Motor neuron (in vitro differentiated cells): ENCODE results near the gene PSORS1C1. TPM values are rescaled to one million over a fixed set of nuclear protein-coding genes. Genes with fewer than 3 reads are reported as not detected.

Experiments
- ATAC-seq, 8 experiments: fragments of 200-7000 bp; cut with Tn5 transposase; replicated peaks in 6 of 8; 2 replicates each; pipeline ENCODE4 v1.8.0; 2021; ENCODE audit warnings: mild to moderate bottlenecking in 8 of 8, moderate library complexity in 8 of 8
- H3K27ac ChIP-seq, 2 donors: fragments of 250-450 bp; sonication (Bioruptor Pico); 2 replicates each; pipeline ENCODE4 v1.9.0; 2021; ENCODE audit warnings: antibody characterized with exemption in 2 of 2, mild to moderate bottlenecking in 2 of 2, moderate library complexity in 1 of 2
- H3K4me1 ChIP-seq, 2 donors: fragments of 250-450 bp; sonication (Bioruptor Pico); replicated peaks in 1 of 2; 2 replicates each; pipeline ENCODE4 v1.6.1; 2021; ENCODE audit warnings: antibody characterized with exemption in 2 of 2, mild to moderate bottlenecking in 2 of 2, moderate library complexity in 1 of 2
- H3K4me3 ChIP-seq, 5 donors: fragments of 250-450 bp; sonication (Bioruptor Pico); 2 replicates each; pipeline ENCODE4 v1.9.0; 2021; ENCODE audit warnings: antibody characterized with exemption in 5 of 5, mild to moderate bottlenecking in 5 of 5, moderate library complexity in 4 of 5
- WGBS, 10 experiments: fragments of 450-650 bp; shearing (Covaris generic); methylation state at CpG; one replicate each; pipeline ENCODE4 v1.0.0; 2022; 5-methylcytosine and 5-hydroxymethylcytosine counted together
- in situ Hi-C, 9 experiments: fragments of 400-800 bp; cut with MboI; loops; one replicate each; pipeline ENCODE4 v1.15.0; 2021; ENCODE audit warnings: low sequenced_read_pairs in 9 of 9, low pct_unique_long_range_greater_than_20kb in 2 of 9; ENCODE audit not compliant: unreplicated experiment in 9 of 9
- total RNA-seq, 8 experiments: library from RNA; unstranded; fragments of 300-600 nt; gene quantifications; 2 replicates each; pipeline versions ENCODE4 v1.2.3 to v1.2.4, GENCODE V29; 2022

The PSORS1C1 gene
- total RNA-seq, 8 experiments from 2014 or later: 0.33 to 8.0 (median 1.9) TPM

- Histone ChIP-seq H3K27ac (no peak overlapping the region), H3K4me1 (no peaks in the 10 kb centered on the region), H3K4me3 (no peak overlapping the region)
- 43 to 88% (median 67%) methylated on average over 1 to 7 of the region's 7 CpGs; no CpG with 5 or more reads in 2 of the 10 experiments for WGBS, 10 experiments
- in situ Hi-C loops: loop anchor here in 1 of 9 experiments (25.0 kb wide), 1 partner anchor 631 kb away; the partner anchor contains the start of gene HLA-E
- no peak for ATAC-seq
Measured at GRCh38 chr6:31118178-31118577, 3.6 kb downstream of the PSORS1C1 start.

DNA sequence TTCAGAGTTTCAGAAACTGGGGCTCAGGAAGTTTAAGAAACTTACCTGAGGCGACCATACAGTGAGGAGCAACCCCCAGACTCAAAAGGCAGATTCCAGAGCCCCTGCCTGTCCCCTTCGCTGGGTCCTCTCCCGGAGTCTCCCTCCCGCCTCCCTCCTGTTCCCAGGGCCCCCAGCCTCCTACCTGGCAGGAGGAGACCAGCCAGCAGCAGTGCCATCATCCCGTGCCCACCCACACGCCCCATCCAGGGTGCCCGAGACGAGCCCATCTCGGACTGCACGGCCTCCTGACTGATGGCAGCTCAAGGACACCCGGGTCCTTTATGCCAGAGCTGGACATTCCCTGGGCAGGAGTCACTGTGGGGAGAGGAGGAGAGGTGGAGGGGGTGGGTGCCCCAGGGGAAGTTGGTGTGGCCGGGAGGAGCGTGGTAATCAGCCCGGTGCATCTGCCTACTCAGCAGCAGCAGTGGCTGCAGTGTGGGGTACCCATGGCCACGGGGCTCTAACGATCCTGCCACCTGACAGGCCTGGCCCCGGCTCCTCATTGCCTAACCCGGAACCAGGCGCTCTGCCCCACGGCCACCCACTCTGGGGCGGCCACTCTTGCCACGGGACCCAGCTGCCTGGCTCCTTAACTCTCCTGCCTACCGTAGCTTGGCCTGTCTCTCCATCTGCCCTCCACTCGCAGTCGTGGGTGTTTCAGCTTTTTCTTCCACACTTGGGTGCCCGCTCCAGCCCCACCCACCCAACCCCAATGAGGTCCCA, 5.7 kb downstream of the PSORS1C1 start, which contains the start of gene CDSN:
CDSN (minus strand) TSS at position 296 of the 765 bp plus-strand sequence; CDS start at position 269, 27 bp downstream.
- in situ Hi-C loops: loop anchor here in 1 of 9 experiments (25.0 kb wide), 1 partner anchor 633 kb away; the partner anchor contains the start of gene HLA-E
- WGBS, 10 experiments: 38 to 83% (median 74%) methylated on average over 1 to 4 of the region's 26 CpGs; no CpG with 5 or more reads in 7 of the 10 experiments
- Histone ChIP-seq H3K4me3 (no peak within 1 kb of the TSS), H3K27ac (no peak within 1 kb of the TSS), H3K4me1 (no peaks in the 10 kb centered on the region)
- no peak for ATAC-seq

DNA sequence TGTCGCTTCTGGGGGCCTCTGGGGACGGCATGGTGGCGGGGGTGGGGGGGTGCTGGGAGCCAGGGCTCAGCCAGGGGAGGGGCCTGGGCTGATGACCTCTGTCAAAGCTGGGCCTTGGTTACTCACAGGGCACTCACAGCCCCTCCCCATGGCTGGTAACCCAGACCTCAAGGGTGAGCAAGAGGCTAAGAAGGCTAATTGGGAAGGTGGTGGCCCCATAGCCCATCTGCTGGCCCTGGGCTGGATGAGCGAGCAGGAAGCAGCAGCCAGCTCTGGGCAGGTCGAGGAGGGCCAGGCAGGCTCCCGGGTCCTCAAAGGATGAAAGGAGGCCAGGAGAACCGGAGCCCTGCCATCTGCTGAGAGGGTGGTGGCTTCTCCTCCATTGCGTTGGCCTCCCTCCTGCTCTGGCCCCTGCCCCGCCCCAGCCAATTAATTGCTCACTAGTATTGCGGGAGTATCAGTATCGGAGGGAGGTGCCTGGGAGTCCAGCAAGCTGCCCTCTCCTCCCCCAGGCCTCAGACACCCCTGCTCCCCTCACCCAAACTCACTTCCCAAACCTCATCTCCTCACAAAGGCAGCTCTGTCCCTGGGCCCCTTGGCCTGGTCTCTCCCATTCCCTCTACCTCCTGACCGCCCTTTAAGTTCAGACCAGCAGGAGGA, 6.7 kb downstream of the PSORS1C1 start:
- H3K27ac ChIP-seq: no peak overlapping the region
- in situ Hi-C loops: loop anchor here in 1 of 9 experiments (25.0 kb wide), 1 partner anchor 634 kb away; the partner anchor contains the start of gene HLA-E
- H3K4me3 ChIP-seq: no peak overlapping the region
- WGBS, 10 experiments: 73 to 100% (median 93%) methylated on average over 1 to 3 of the region's 12 CpGs; no CpG with 5 or more reads in 5 of the 10 experiments
- no peaks in the 10 kb centered on the region for H3K4me1 ChIP-seq
- peak in 1 of 8 experiments; percentile 9 for ATAC-seq

DNA sequence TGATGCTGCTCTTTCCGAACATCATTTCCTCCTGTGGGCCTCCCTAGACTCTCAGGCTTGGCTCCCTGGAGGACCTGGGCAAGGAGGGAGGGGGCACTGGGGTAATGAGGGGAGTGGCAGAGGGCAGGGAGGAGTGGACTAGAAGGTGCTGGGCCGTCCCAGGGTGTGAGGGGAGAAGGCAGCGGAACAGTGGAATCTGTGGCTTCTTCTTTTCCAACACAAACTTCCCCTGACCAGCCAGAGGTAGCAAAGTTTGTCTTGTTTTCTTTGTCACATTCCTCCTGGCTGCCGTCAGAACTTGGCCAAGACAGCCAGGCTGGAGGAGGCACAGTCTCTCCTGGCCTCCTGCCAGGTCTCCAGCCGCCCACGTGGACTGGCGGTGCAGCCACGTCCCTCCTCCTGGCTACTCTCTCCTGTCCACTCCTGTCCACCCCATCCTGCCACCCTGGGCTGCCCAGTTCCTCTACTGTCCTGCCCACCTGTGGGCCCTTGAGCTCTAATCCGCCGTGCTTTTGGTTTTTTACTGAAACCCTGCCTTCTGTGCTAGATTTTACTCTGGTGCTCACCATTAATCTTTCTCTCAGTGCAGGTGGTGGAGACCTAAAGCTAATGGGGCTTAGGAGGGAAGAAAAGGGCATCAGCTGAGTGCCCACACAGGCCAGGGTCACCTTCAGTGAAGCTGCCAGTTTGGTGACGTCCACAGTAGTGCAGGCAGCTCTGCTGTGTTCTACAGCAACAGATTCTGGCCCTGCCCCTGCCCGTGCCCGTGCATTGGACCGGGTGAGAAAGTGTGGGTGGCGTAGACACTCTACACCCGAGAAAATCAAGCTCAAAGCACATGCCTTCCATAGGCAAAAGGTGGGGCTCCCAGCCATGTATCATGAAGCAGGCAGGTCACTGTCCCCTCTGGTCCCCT, 8.4 kb downstream of the PSORS1C1 start:
- 40 to 97% (median 76%) methylated on average over 1 to 10 of the region's 16 CpGs; no CpG with 5 or more reads in 2 of the 10 experiments for WGBS, 10 experiments
- ATAC-seq: peak in 6 of 8 experiments; percentile 11 to 86 (median 40)
- no peak overlapping the region for H3K4me3 ChIP-seq
- H3K27ac ChIP-seq: no peak overlapping the region
- H3K4me1 ChIP-seq: no peaks in the 10 kb centered on the region
- in situ Hi-C loops: loop anchor here in 1 of 9 experiments (25.0 kb wide), 1 partner anchor 636 kb away; the partner anchor contains the start of gene HLA-E

GRCh38 chr6:31125162-31125561, 10.6 kb downstream of the PSORS1C1 start:
- no peak overlapping the region for H3K4me3 ChIP-seq
- H3K4me1 ChIP-seq: no peaks in the 10 kb centered on the region
- 42 to 100% (median 72%) methylated on average over 1 to 6 of the region's 8 CpGs; no CpG with 5 or more reads in 2 of the 10 experiments for WGBS, 10 experiments
- peak in 4 of 8 experiments; percentile 6 to 51 (median 28) for ATAC-seq
- in situ Hi-C loops: loop anchor here in 1 of 9 experiments (25.0 kb wide), 1 partner anchor 237 kb away; the partner anchor contains the start of gene HLA-B
- H3K27ac ChIP-seq: no peak overlapping the region

DNA sequence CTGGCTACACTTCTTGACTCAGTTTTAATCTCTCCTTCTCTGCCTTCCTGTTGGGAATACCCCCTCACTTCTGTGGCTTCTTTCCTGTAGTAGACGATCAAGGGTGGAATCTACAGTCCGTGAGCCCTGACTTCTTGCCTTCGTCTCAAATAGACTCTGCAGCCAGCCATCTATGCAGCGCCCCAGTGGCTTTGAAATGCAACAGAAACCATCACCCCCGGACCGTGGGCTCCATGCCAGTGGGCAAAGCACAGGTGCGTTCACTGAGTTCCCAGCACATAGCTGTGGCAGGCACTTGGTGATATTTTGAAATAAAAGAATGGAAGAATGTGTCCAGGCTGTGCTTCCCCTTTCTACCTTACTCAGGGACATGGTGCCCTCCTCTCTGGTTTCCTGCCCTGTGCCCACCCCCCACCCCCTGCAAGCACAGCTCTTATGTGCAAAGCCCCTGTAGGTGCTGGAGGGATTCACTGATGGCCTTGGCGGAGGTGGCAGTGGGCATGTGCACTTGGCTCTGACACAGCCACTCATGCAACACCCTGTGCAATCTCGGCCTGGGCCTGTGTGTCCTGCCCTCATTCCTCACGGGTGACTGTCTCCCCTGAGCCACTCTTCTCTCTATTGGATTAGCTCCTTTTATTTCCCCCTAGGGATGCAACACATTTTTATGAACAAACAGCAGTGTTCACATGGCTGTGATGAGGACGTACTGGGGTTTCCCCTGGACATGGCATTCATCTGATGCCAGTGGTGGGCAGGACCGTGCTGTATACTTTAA, 11.2 kb downstream of the PSORS1C1 start:
- H3K4me1 ChIP-seq: no peaks in the 10 kb centered on the region
- H3K27ac ChIP-seq: no peak overlapping the region
- no peak overlapping the region for H3K4me3 ChIP-seq
- WGBS, 10 experiments: 0 to 84% (median 70%) methylated on average over 1 to 6 of the region's 12 CpGs; no CpG with 5 or more reads in 5 of the 10 experiments
- ATAC-seq: peak in 4 of 8 experiments; percentile 26 to 47 (median 37)
- in situ Hi-C loops: loop anchor here in 1 of 9 experiments (25.0 kb wide), 1 partner anchor 237 kb away; the partner anchor contains the start of gene HLA-B

GRCh38 chr6:31126396-31127175, 12.0 kb downstream of the PSORS1C1 start:
- ATAC-seq: no peak
- Histone ChIP-seq H3K4me3 (no peak overlapping the region), H3K27ac (no peak overlapping the region), H3K4me1 (peaks cover 0 to 3% of the 10 kb centered on the region in 2 donors)
- 20 to 100% (median 60%) methylated on average over 1 to 8 of the region's 16 CpGs; no CpG with 5 or more reads in 5 of the 10 experiments for WGBS, 10 experiments
- in situ Hi-C loops: loop anchor here in 1 of 9 experiments (25.0 kb wide), 1 partner anchor 236 kb away; the partner anchor contains the start of gene HLA-B

DNA sequence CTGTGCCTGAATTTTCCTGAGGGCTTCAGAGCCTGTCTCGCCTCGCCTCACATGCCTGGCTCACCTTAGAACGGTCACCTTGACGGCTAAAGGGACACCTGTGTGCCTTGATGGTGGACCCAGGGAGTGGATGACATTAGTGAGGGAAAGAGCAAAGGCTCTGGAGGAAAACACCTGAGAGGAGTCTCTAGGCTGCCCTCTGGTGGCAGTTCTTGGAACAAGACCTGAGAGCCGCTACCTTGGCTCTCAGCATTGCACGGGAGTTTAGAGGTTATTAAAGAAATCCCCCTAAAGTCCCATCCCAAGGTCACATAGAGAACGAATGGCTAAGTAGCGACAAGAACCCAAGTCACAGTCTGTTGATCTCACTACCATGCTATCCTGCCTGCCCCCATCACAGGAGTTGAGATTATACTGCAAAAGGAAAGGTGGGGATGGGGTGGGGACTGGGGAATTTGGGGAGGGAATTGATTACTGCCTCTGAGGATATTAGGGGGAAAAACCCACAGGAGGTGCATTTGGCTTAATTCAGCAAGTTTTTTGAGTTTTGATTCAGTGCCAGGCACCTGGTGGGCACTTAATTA, 13.6 kb downstream of the PSORS1C1 start:
- ATAC-seq: peak in 5 of 8 experiments; percentile 32 to 80 (median 55)
- Histone ChIP-seq H3K4me3 (no peak overlapping the region), H3K4me1 (peaks cover 0 to 3% of the 10 kb centered on the region in 2 donors), H3K27ac (no peak overlapping the region)
- WGBS, 10 experiments: 0 to 42% (median 5%) methylated on average over 2 to 5 of the region's 8 CpGs; no CpG with 5 or more reads in 6 of the 10 experiments
- in situ Hi-C loops: loop anchor here in 1 of 9 experiments (25.0 kb wide), 1 partner anchor 234 kb away; the partner anchor contains the start of gene HLA-B

- peaks cover 0 to 3% of the 10 kb centered on the region in 2 donors for H3K4me1 ChIP-seq
- no peak overlapping the region for H3K27ac ChIP-seq
- WGBS, 10 experiments: 0 to 83% (median 62%) methylated on average over 1 to 4 of the region's 4 CpGs; no CpG with 5 or more reads in 2 of the 10 experiments
- ATAC-seq: no peak
- in situ Hi-C loops: loop anchor here in 1 of 9 experiments (25.0 kb wide), 1 partner anchor 233 kb away; the partner anchor contains the start of gene HLA-B
- no peak overlapping the region for H3K4me3 ChIP-seq
Measured at GRCh38 chr6:31129130-31129529, 14.5 kb downstream of the PSORS1C1 start.

- peaks cover 0 to 3% of the 10 kb centered on the region in 2 donors for H3K4me1 ChIP-seq
- no peak overlapping the region for H3K4me3 ChIP-seq
- ATAC-seq: no peak
- 58 to 100% (median 94%) methylated on average over 1 to 3 of the region's 3 CpGs; no CpG with 5 or more reads in 4 of the 10 experiments for WGBS, 10 experiments
- H3K27ac ChIP-seq: no peak overlapping the region
- in situ Hi-C loops: loop anchor here in 4 of 9 experiments (10.0 to 25.0 kb wide), 2 partner anchors 232 to 234 kb away; partner anchors contain the start of gene HLA-B (in 1 of the 4)
Measured at GRCh38 chr6:31130751-31131150, 16.2 kb downstream of the PSORS1C1 start.
